Vagina (tissue), 2 donors: ENCODE results near the gene HIBCH.
"Not testable (repeated sequence)": the region's sequence is repeated elsewhere in the genome, so short reads cannot be mapped to it uniquely, and the experiment has no call there.

ENCODE experiments used
- CTCF ChIP-seq, 3 experiments: fragments of 450-650 bp in 2 of 3; fragments of 200-600 bp in 1 of 3; sonication (generic) in 1 of 3; IDR thresholded peaks; one replicate each; pipeline ENCODE4 v1.5.1; 2017 to 2019; ENCODE audit warnings: antibody characterized with exemption in 3 of 3, mild to moderate bottlenecking in 2 of 3, moderate library complexity in 2 of 3
- POLR2A ChIP-seq, 2 donors: fragments of 450-650 bp; IDR thresholded peaks; one replicate each; pipeline ENCODE4 v1.6.1; 2017; ENCODE audit warnings: antibody characterized with exemption in 2 of 2, mild to moderate bottlenecking in 2 of 2, moderate library complexity in 2 of 2

- TF ChIP-seq POLR2A, CTCF (IDR thresholded peaks at IDR 0.05): not testable (repeated sequence)
Measured at GRCh38 chr2:190279256-190280134, 40.1 kb downstream of the HIBCH start.
